ENCODE measurements around the gene SRL. TPM values are rescaled to one million over a fixed set of nuclear protein-coding genes. Genes with fewer than 3 reads are reported as not detected.

Gene SRL
- total and polyA plus RNA-seq, 2 of the 13 experiments (the other 11 are each of a cell fraction or from before 2014, with no cell fraction given): 0.05 TPM; not detected in 1

DNA sequence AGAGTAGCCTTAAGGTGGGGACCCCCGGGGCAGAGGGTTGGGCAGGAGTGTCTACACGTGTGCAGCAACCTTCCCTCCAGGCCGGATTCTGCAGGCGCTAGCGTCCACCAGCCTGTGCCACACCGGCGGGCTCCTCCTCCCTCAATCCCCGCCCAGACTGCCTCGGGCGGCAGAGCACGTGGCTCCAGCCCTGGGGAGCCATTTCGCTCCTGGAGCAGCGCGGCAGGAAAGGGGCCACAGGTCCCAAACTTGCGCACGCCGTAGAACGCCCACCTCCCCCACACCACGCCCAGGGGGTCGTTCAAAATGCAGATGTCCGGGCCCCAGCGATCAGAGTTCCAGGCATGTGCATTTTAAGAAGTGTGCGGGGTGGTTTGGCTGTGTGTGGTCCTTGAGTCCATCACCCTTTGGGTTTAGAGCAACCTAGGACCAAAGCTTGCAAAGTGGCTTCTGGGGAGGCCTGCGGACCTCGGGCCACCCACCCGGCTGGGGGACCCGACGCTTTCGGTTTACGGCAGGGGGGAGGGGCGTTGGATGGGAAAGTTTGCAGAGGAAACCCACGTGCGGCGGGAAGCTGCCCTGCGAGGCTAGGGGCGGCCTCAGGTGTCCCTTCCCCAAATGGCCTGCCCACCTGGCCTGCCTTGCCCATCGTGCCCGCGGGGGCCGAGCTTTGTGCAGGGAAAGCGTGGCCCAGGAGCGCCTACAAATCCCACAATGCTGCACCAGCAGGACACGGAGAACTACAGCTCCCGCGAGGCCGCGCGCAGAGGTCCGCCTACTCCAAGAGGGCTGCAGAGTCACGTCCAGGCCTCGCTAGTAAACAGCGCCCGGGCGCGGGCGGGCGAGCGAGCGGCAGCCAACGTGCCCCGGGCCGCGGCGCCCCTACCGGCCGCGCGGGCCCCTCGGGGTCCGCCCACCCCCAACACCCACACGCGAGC lies 29.6 kb upstream of the SRL start (continued):
- peak; percentile 84 for TF ChIP-seq GMEB1 (CRISPR knock-in tag; IDR thresholded peaks at IDR 0.05; ENCODE audit: borderline replicate concordance)
- 0 out of 2 replicates have a peak, but pooled peaks have one; percentile 38 for TF ChIP-seq NCOA1 (CRISPR knock-in tag; IDR thresholded peaks at IDR 0.05)
- peak; percentile 73 for TF ChIP-seq HIVEP1 (CRISPR knock-in tag; IDR thresholded peaks at IDR 0.05)
- TF ChIP-seq ZNF350 (CRISPR knock-in tag; IDR thresholded peaks at IDR 0.05; ENCODE audit: borderline replicate concordance, low read depth): peak; percentile 90; the same call in 1 of the 2 replicates
- TF ChIP-seq STAG1 (CRISPR knock-in tag; IDR thresholded peaks at IDR 0.05): peak; percentile 18
- TF ChIP-seq SALL1 (CRISPR knock-in tag; IDR thresholded peaks at IDR 0.05): peak; percentile 71
- TF ChIP-seq TEAD3 (CRISPR knock-in tag; optimal IDR thresholded peaks at IDR 0.05; ENCODE audit: borderline replicate concordance): peak; percentile 53
- TF ChIP-seq NFKB2 (CRISPR knock-in tag; IDR thresholded peaks at IDR 0.05; ENCODE audit: borderline replicate concordance): peak; percentile 73; the same call in 1 of the 2 replicates
- TF ChIP-seq ZBTB7A (CRISPR knock-in tag; IDR thresholded peaks at IDR 0.05): no peak
- TF ChIP-seq POLR2G (IDR thresholded peaks at IDR 0.05; ENCODE audit: low read depth, low read length): peak; percentile 88
- TF ChIP-seq ZC3H13 (CRISPR knock-in tag; IDR thresholded peaks at IDR 0.05): peak; percentile 63
- TF ChIP-seq, protein P1, sequence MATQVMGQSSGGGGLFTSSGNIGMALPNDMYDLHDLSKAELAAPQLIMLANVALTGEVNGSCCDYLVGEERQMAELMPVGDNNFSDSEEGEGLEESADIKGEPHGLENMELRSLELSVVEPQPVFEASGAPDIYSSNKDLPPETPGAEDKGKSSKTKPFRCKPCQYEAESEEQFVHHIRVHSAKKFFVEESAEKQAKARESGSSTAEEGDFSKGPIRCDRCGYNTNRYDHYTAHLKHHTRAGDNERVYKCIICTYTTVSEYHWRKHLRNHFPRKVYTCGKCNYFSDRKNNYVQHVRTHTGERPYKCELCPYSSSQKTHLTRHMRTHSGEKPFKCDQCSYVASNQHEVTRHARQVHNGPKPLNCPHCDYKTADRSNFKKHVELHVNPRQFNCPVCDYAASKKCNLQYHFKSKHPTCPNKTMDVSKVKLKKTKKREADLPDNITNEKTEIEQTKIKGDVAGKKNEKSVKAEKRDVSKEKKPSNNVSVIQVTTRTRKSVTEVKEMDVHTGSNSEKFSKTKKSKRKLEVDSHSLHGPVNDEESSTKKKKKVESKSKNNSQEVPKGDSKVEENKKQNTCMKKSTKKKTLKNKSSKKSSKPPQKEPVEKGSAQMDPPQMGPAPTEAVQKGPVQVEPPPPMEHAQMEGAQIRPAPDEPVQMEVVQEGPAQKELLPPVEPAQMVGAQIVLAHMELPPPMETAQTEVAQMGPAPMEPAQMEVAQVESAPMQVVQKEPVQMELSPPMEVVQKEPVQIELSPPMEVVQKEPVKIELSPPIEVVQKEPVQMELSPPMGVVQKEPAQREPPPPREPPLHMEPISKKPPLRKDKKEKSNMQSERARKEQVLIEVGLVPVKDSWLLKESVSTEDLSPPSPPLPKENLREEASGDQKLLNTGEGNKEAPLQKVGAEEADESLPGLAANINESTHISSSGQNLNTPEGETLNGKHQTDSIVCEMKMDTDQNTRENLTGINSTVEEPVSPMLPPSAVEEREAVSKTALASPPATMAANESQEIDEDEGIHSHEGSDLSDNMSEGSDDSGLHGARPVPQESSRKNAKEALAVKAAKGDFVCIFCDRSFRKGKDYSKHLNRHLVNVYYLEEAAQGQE (IDR thresholded peaks at IDR 0.05; ENCODE audit: borderline replicate concordance in 1 of 2, low read depth in 1 of 2, low read length in 2 of 2): peak in 1 of 2 experiments; percentile 49; a peak in 1 of 4 replicates
- no peak for TF ChIP-seq MAZ (IDR thresholded peaks at IDR 0.05; ENCODE audit: borderline replicate concordance, low read depth, low read length)
- TF ChIP-seq MAZ (CRISPR knock-in tag; IDR thresholded peaks at IDR 0.05; ENCODE audit: low read depth): peak; percentile 83
- 0 out of 2 replicates have a peak, but pooled peaks have one; percentile 50 for TF ChIP-seq ZNF34 (CRISPR knock-in tag; IDR thresholded peaks at IDR 0.05; ENCODE audit: borderline replicate concordance)

Data from HepG2 (cell line).